Measurements from ENCODE around the gene FAM237A.

The FAM237A gene

GRCh38 chr2:206642075-206643025, at the start of gene FAM237A:
Gene FAM237A, plus strand, starts transcription at chr2:206642487. Its CDS starts 1,750 bp downstream, at chr2:206644237.
- FAIRE-seq: no peak
- DNase-seq (ENCODE audit: low spot score): no peak

DNA sequence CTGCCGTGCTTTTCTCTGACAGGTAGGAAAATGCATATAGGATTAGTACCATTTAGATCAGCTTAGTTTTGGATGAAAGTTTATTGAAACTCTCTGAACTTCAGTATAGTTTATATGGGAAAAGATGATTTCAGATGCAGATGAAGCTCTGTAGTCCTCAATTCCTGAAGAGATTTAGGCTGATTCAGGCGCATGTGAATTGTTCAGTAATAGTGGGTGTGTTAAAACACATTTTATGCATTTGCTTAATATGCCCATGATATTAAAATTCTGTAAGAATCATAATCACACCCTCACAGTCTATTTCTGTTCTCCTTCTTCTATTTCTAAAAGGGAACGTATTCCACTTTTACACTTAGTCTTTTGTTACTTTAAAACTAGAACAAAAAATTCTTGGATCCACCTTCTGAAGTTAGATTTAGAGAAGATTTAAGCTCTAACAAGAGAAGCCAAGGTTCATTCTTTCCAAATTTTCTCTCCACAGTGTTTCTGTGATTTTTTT, 44.5 kb upstream of the FAM237A start:
- DNase-seq (ENCODE audit: low spot score) (no peak), FAIRE-seq (no peak)

GRCh38 chr2:206603243-206603642, 39.0 kb upstream of the FAM237A start:
- no peak for DNase-seq (ENCODE audit: low spot score)
- FAIRE-seq: no peak

DNA sequence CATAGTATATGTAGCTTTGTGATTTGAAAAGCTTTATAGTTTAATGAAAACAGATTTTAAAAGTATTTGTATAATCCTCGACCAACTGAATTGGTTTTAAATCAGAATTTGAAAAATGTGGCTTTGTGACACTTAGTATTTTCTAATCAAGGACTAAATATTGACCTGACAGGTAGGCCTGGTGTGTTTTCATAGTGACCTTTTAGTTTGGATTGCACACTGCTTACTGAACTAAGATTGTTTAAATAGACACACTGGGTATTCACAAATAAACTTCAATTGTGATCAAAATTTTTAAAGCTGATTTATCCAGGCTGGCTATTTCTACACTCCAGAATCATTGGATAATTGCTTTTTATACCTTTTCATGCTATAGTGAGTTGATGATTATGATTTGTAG, 31.8 kb upstream of the FAM237A start:
- FAIRE-seq (no peak), DNase-seq (ENCODE audit: low spot score) (no peak)

DNA sequence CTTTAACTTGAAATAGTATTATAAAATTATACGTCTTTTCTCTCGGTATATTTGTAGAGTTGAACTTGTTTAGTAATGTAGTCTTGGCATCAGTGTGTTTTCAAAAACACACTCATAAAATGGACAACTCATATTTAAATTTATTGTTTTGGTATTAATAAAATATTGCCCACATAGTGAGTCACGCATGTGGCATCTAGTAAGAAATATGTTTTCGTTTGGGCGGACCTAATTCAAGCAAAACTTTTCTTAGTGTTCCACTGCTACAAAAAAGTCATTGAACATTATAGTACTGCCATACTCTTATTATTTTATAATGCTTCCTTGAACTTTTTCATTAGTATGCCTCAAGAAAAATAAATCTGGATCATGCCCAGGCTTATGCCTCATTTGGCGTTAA, 31.1 kb upstream of the FAM237A start:
- DNase-seq (ENCODE audit: low spot score): no peak
- FAIRE-seq: no peak

DNA sequence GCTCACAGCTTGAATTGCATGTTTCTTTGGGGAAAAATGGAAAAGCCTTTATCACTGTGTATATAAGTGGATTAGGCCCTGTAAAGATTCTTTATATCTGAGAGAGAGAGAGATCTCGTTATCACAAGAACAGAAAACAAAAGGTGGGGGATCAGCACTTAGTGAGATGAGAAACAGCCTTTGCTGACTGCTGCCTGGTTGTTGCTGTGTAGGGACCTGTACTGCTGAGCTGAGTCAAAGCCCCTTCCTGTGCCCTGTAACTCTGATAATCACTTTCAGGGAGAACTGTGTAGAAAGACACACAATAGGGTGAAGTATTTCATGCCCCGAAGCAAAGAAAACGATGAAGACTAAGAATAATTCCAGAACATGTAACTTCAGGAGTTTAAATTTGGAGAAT, 30.6 kb upstream of the FAM237A start:
- DNase-seq (ENCODE audit: low spot score): no peak
- FAIRE-seq: no peak

GRCh38 chr2:206614811-206615210, 27.5 kb upstream of the FAM237A start:
- DNase-seq (ENCODE audit: low spot score) (peak; percentile 21), FAIRE-seq (no peak)

DNA sequence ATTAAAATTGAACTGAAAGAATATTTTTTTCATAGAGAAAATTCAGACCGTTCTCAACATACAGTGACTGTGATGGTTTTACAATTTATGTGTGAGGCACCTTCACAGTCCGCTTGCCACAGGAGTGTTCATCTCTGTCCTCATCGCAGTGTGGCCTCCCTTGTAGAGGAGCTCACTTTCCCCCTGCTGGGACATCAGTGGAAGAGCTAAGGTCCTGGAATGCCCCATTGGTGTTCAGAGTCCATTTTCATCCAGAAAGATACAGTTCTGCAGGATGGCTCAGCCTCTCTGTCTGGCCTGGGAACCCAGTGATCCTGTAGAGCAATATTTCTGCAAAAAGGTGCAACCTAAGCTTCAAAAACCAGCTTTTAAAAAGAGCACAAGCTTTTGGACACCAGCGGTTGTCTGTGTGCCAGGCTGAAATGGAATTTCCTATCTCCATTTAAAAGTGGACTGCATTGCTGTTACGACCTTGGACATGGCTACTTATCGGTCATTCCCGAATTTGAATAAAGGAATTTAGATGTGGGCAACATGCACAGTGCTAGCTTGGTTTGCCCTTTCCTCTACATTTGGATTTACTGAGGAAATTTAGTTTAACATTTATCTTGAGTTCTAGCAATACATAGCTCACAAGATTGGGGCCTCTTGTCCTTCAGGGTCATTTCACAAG, 26.7 kb upstream of the FAM237A start:
- no peak for FAIRE-seq

GRCh38 chr2:206616151-206616550, 26.1 kb upstream of the FAM237A start:
- DNase-seq (ENCODE audit: low spot score) (no peak), FAIRE-seq (no peak)

More for the DNA sequence above, 26.7 kb upstream of the FAM237A start:
- no peak for DNase-seq (ENCODE audit: low spot score)

- DNase-seq (ENCODE audit: low spot score) (no peak), FAIRE-seq (no peak)
Observed at GRCh38 chr2:206619011-206619410, 23.3 kb upstream of the FAM237A start.

GRCh38 chr2:206626108-206626507, 16.2 kb upstream of the FAM237A start:
- FAIRE-seq (no peak), DNase-seq (ENCODE audit: low spot score) (no peak)

DNA sequence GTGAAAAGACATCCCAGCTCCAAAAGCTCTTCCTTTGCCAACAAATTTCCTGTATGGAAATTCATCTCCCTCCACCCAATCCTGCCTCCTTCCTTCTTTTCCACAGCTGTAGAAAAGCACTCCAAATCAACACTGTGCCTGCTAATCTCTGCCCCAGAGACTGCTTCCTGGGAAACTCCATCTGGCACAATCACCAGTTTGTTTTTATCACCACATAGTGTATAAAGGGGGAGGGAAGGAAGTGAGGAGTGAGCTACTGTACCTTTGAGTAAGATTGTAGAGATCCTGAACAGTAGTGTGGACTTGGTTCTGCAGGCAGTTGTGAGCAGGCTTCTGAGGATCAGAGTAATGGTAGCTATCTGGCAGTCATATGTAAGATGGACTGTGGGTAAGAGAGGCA, 14.7 kb upstream of the FAM237A start:
- FAIRE-seq (no peak), DNase-seq (ENCODE audit: low spot score) (no peak)

DNA sequence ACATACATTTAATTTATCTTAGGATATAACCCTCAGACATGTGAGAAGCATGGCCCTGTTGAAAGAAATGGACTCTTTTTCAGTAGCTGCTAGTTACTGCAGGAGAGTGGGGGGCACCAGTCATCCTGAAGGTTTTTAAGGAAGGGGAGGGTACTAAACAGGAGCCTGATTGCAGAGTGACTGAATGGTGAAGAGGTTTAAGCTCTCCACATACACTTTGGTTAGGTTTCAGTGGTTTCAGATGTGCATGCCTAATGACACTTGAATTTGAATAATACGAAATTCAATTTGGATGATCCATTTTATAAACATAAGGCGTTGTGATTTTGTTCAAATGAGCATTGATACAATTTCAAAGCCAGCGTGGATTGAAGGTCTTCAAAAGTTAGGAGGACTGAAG, 10.9 kb upstream of the FAM237A start:
- no peak for DNase-seq (ENCODE audit: low spot score)
- no peak for FAIRE-seq

DNA sequence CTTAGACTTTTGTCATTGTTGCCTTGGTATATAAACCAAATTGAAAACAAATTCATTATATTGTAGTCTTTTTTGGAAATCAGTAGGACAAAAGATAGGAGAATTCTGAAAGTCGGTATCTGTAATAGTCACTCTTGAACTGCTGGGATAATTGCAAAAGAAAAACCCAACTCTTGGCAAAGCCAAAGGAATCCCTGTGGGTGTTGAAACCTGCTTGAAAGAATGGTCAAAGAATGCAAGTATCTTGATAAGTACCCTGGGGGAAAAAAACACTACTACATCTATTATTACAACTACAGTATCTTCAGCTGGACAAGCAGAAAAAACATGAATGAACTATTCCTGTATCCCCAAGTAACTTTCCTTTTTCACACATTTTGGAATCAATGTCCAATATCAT, 7.3 kb upstream of the FAM237A start:
- DNase-seq (ENCODE audit: low spot score) (no peak), FAIRE-seq (no peak)

- FAIRE-seq (no peak), DNase-seq (ENCODE audit: low spot score) (no peak)
Observed at GRCh38 chr2:206639636-206640035, 2.7 kb upstream of the FAM237A start.

GRCh38 chr2:206641226-206641625, 1.1 kb upstream of the FAM237A start:
- FAIRE-seq (no peak), DNase-seq (ENCODE audit: low spot score) (no peak)

- DNase-seq (ENCODE audit: low spot score) (no peak), FAIRE-seq (no peak)
Observed at GRCh38 chr2:206647985-206648384, 5.7 kb downstream of the FAM237A start.

DNA sequence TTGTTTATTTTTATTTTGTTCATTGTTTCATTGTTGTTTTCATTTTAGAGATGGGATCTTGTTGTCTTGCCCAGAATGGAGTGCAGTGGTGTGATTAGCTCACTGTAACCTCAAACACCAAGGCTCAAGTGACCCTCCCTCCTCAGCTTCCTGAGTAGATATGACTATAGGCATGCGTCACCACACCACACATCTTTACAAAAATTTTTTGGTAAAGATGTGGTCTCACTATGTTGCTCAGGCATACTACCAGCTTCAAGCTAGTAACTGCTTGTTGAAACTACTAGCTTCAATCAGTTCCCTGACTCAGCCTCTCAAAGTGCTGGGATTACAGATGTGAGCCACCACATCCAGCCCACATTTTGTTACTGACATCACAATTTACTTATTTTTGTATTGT, 14.8 kb downstream of the FAM237A start:
- FAIRE-seq (no peak), DNase-seq (ENCODE audit: low spot score) (no peak)

DNA sequence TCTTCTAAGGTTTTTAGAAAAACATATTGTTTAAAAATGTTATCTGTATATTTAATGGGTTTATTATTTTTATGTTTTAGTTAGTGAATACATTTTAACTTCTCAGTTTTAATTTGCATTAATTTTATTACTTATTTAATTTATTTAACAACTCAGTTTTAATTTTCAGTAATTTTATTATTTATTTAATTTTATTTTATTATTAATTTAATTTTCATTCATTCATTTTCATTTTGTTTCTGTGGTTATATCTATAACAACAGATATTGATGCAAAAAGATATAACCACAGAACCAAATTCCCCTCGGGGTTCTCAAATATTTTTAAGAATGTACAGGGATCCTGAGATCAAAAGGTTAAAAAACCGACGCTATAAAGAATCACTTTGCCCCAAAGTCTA, 23.0 kb downstream of the FAM237A start:
- FAIRE-seq (peak; percentile 75), DNase-seq (ENCODE audit: low spot score) (no peak)

GRCh38 chr2:206670531-206671319, 28.4 kb downstream of the FAM237A start:
- DNase-seq (ENCODE audit: low spot score) (no peak), FAIRE-seq (no peak)

- no peak for DNase-seq (ENCODE audit: low spot score)
- no peak for FAIRE-seq
Observed at GRCh38 chr2:206683546-206683945, 41.3 kb downstream of the FAM237A start.

DNA sequence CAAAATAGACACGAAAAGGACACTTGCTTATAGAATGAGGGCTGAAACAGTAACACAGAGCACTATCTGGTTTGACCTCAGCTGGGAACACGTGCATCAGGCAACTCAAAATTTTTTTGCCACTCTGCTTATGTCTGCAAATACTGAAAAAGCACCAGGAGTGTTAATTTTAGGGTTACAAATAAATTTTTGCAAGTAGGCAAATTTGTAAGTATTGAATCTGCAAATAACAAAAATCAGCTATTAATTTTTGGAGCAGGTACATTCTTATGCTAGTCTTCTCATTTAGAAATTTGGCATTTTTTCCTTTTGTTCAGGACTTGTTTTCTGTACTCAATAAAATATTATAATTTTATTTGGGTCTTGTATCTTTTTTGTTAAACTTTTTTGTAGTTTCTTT, 46.2 kb downstream of the FAM237A start:
- DNase-seq (ENCODE audit: low spot score) (no peak), FAIRE-seq (no peak)

Data from RCC 7860 (cell line).